Endometrium (tissue), 2 donors: Measurements from ENCODE around the gene NAALADL1.
"Not testable (repeated sequence)": the region's sequence is repeated elsewhere in the genome, so short reads cannot be mapped to it uniquely, and the experiment has no call there.

Source experiments
- FAIRE-seq: peaks from 2 replicates; lab custom pipeline; 2012; peaks lifted over from hg19 to GRCh38; lab: Jason Lieb, UNC
- donor health status: control.
- donor health status: control.

Gene NAALADL1

GRCh38 chr11:65013130-65013887, 45.0 kb downstream of the NAALADL1 start:
- no peak for FAIRE-seq

GRCh38 chr11:65008873-65009272, 49.5 kb downstream of the NAALADL1 start:
- no peak for FAIRE-seq

GRCh38 chr11:65008016-65008415, 50.3 kb downstream of the NAALADL1 start:
- no peak for FAIRE-seq

GRCh38 chr11:65003968-65004367, 54.4 kb downstream of the NAALADL1 start:
- FAIRE-seq, result not testable (repeated sequence)

DNA sequence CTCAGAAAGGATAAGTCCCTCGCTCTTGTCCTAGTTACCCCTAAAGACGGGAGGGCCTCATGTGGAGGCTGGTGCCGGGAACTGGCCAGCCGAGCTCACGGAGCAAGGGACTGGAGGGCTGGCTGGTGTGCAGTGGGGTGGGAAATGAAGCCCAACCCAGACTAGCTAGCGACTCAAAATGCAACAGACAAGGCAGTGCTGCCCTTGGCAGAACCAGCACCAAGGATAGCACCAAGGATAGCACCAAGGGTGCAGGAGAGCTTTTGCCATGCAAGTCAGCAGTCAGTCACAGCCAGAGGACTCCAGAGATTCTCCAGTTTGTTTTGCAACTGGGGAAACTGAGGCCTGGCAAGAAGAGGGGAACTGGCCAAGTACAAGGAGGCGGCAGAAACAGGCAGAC, 55.1 kb downstream of the NAALADL1 start:
- no peak for FAIRE-seq

GRCh38 chr11:65002706-65003105, 55.6 kb downstream of the NAALADL1 start:
- FAIRE-seq, result no peak

GRCh38 chr11:64999478-64999877, 58.9 kb downstream of the NAALADL1 start:
- FAIRE-seq, result no peak

- FAIRE-seq, result no peak
Measured at GRCh38 chr11:64998690-64999431, 59.5 kb downstream of the NAALADL1 start.

GRCh38 chr11:64998141-64998540, 60.2 kb downstream of the NAALADL1 start:
- FAIRE-seq, result no peak

- FAIRE-seq, result no peak
Measured at GRCh38 chr11:64996710-64997380, 61.5 kb downstream of the NAALADL1 start, which contains the start of gene BATF2. BATF2 (minus strand) TSS chr11:64996971; CDS start chr11:64996914, 57 bp downstream.

GRCh38 chr11:64996327-64996709, 62.0 kb downstream of the NAALADL1 start:
- FAIRE-seq, result no peak
